Activated B cell treated with CpG ODN at 0.5 μM for 24 hours (primary cell): ENCODE measurements around the gene DACT2. TPM values are rescaled to one million over a fixed set of nuclear protein-coding genes. Genes with fewer than 3 reads are reported as not detected.

Experiments used
- ATAC-seq: fragments of 200-7000 bp; cut with Tn5 transposase; one replicate; pipeline ENCODE4 v1.10.0; 2021; ENCODE audit warnings: low read depth, mild to moderate bottlenecking, moderate library complexity
- CTCF ChIA-PET: fragments of 350-600 bp; sonication (Branson Sonifier 250); formaldehyde crosslinking; loops from one replicate; lab custom pipeline; 2021; ENCODE audit warnings: antibody characterized with exemption; lab: Charles Lee
- POLR2A ChIA-PET: fragments of 350-600 bp; sonication (Branson Sonifier 250); formaldehyde crosslinking; loops from one replicate; lab custom pipeline; 2021; ENCODE audit warnings: antibody characterized with exemption; lab: Charles Lee
- DNase-seq: peaks from one replicate; pipeline ENCODE4 v3.0.0; 2022
- H3K27ac Mint-ChIP-seq: one replicate; pipeline ENCODE4 v1.8.0; 2020; ENCODE audit warnings: mixed read lengths
- H3K27me3 Mint-ChIP-seq: one replicate; pipeline ENCODE4 v1.8.0; 2021; ENCODE audit warnings: mixed read lengths
- H3K36me3 Mint-ChIP-seq: one replicate; pipeline ENCODE4 v1.8.0; 2021; ENCODE audit warnings: low read depth, mixed read lengths
- H3K4me1 Mint-ChIP-seq: one replicate; pipeline ENCODE4 v1.8.0; 2021; ENCODE audit warnings: mixed read lengths
- H3K4me3 Mint-ChIP-seq: one replicate; pipeline ENCODE4 v1.8.0; 2020; ENCODE audit warnings: mild to moderate bottlenecking, mixed read lengths
- H3K9me3 Mint-ChIP-seq: one replicate; pipeline ENCODE4 v1.8.0; 2020; ENCODE audit warnings: mixed read lengths
- CTCF ChIP-seq: fragments of 200-600 bp; IDR thresholded peaks from one replicate; pipeline ENCODE4 v1.8.0; 2022; ENCODE audit warnings: antibody characterized with exemption, mild to moderate bottlenecking
- intact Hi-C: fragments of 100-400 bp; cut with micrococcal nuclease; formaldehyde crosslinking; loops from one replicate; pipeline ENCODE4 v1.15.1; 2024
- total RNA-seq: library from RNA; stranded (reverse); gene quantifications from 2 replicates; pipeline ENCODE4 v1.2.3, GENCODE V29; 2022

Gene DACT2
- total RNA-seq, 1 donor from 2014 or later, result not detected

- no peak for DNase-seq
- Mint-ChIP-seq H3K9me3 (no peaks in the 10 kb centered on the region), H3K4me1 (no peaks in the 10 kb centered on the region), H3K27me3 (peaks cover 15% of the 10 kb centered on the region), H3K36me3 (no peaks in the 10 kb centered on the region), H3K27ac (no peak overlapping the region), H3K4me3 (no peak overlapping the region)
- intact Hi-C loops, result no loop called here
- ATAC-seq, result no peak
- no peak for TF ChIP-seq CTCF
- POLR2A ChIA-PET, result no interaction called here
- CTCF ChIA-PET, result no interaction called here
These were observed 46.0 kb downstream of the DACT2 start for GRCh38 chr6:168273441-168274036.

GRCh38 chr6:168272415-168273325 is 46.9 kb downstream of the DACT2 start:
- peaks cover 15% of the 10 kb centered on the region for H3K27me3 Mint-ChIP-seq
- no peak overlapping the region for H3K27ac Mint-ChIP-seq
- DNase-seq (no peak), ATAC-seq (no peak)
- CTCF ChIA-PET, result no interaction called here
- POLR2A ChIA-PET, result no interaction called here
- intact Hi-C loops, result no loop called here
- H3K4me3 Mint-ChIP-seq, result no peak overlapping the region
- TF ChIP-seq CTCF, result no peak
- H3K9me3 Mint-ChIP-seq, result no peaks in the 10 kb centered on the region
- no peaks in the 10 kb centered on the region for H3K36me3 Mint-ChIP-seq
- H3K4me1 Mint-ChIP-seq, result no peaks in the 10 kb centered on the region

- no peaks in the 10 kb centered on the region for H3K36me3 Mint-ChIP-seq
- intact Hi-C loops, result no loop called here
- no peaks in the 10 kb centered on the region for H3K4me1 Mint-ChIP-seq
- ChIA-PET POLR2A (no interaction called here), CTCF (no interaction called here)
- no peak for DNase-seq
- no peaks in the 10 kb centered on the region for H3K9me3 Mint-ChIP-seq
- no peak for TF ChIP-seq CTCF
- no peak overlapping the region for H3K27ac Mint-ChIP-seq
- no peak overlapping the region for H3K4me3 Mint-ChIP-seq
- peaks cover 14% of the 10 kb centered on the region for H3K27me3 Mint-ChIP-seq
- no peak for ATAC-seq
These were observed 49.1 kb downstream of the DACT2 start for GRCh38 chr6:168270274-168271172.

- no peak for DNase-seq
- ChIA-PET CTCF (no interaction called here), POLR2A (no interaction called here)
- no peaks in the 10 kb centered on the region for H3K9me3 Mint-ChIP-seq
- H3K4me3 Mint-ChIP-seq, result no peak overlapping the region
- intact Hi-C loops, result no loop called here
- H3K27me3 Mint-ChIP-seq, result peaks cover 12% of the 10 kb centered on the region
- H3K36me3 Mint-ChIP-seq, result no peaks in the 10 kb centered on the region
- ATAC-seq, result no peak
- no peak overlapping the region for H3K27ac Mint-ChIP-seq
- no peak for TF ChIP-seq CTCF
- H3K4me1 Mint-ChIP-seq, result no peaks in the 10 kb centered on the region
These were observed 49.9 kb downstream of the DACT2 start for GRCh38 chr6:168269455-168270243.
